Stimulated activated naive CD4-positive, alpha-beta T cell (primary cell): ENCODE results near the gene NRGN.
A peak's percentile ranks its signal among the peaks of the same experiment; 100 is the strongest.

Experiments
- DNase-seq, 6 experiments: peaks; one replicate each; lab custom pipeline; 2025; lab: John Stamatoyannopoulos, UW

The NRGN gene

GRCh38 chr11:124739479-124740276 lies at the start of gene NRGN:
TSS of gene NRGN (plus strand) at chr11:124739942. CDS start at chr11:124740085, 143 bp downstream.
- peak; percentile 64 to 81 (median 78) for DNase-seq

DNA sequence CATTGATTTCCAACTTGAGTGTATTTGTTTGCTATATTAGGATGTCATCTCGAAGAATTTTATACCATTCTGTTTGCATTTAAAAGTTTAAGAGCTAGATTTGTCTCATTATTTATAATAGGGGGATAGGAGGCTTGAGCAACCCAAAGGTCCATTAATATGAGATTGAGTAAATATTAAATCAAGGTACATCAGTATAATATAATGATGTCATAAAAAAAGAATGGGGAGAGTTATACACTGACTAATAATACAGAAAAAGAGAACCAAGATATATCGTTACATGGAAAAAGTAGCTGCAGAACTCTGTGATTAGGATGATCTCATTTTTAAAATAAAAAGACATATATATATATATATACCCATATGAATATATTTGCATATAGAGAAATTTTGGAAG lies 46.6 kb upstream of the NRGN start:
- no peak for DNase-seq

GRCh38 chr11:124699547-124699946 lies 40.2 kb upstream of the NRGN start:
- no peak for DNase-seq

DNA sequence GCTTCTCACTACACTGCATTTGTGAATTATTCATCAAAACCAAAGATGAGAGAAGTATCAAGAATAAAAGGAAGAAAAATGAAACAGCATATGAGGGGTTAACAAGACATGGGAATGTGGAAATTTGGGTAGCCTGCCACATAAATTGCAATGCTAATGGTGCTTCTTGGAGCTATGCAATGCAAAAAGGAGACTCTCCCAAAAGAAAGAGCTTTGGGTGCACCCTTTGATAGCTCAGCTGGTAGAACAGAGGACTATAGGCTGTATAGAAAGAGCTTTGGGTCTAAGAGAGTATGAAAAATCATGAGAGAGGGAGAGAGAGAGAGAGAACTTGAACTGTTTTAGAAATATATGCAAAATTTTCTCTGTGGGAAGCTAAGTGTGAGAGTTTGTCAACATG lies 39.7 kb upstream of the NRGN start:
- no peak for DNase-seq

- DNase-seq = no peak
Measured at GRCh38 chr11:124707829-124708228, 31.9 kb upstream of the NRGN start.

- no peak for DNase-seq
Measured at GRCh38 chr11:124712392-124712791, 27.4 kb upstream of the NRGN start.

GRCh38 chr11:124716591-124716990 lies 23.2 kb upstream of the NRGN start:
- no peak for DNase-seq

DNA sequence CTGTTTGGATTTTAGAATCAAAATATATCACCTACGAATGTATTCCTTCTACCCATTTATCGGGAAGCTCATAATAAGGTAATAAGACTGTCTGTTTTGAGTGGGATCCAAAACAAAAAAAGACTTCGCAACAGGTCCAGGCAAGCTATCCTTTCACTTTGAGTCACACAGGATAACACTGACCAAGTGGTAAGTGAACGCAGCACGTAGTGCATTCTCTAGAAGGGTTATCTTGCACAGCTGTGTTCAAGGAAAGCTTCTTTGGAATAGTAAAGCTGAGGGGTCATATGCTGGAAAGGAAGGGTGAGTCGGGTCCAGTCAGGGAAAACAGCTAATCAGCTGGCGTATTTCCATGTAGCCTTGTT lies 22.3 kb upstream of the NRGN start:
- peak in 1 of 6 experiments; percentile 27 for DNase-seq

- peak in 4 of 6 experiments; percentile 4 to 27 (median 13) for DNase-seq
Measured at GRCh38 chr11:124717786-124718651, 21.7 kb upstream of the NRGN start.

DNA sequence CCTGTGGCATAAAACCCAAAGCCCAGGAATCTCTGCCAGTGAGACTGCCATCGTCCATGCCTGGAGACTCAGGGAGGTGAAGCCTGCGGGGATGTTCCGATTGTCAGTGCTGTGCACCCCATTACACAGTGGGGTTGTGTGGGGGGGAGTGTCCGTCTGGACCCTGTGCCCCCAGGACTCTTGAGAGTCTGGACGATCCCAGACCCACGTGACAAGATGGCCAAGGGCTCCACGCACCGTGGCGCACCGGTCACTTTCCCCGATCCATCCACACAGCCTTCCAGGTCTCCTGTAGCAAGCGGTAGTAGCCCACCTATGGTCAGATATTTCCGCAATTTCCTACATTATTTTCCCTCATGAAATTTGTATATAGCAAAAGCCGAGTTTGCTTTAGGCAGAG lies 20.9 kb upstream of the NRGN start:
- DNase-seq = no peak

- no peak for DNase-seq
Measured at GRCh38 chr11:124719534-124719933, 20.2 kb upstream of the NRGN start.

DNA sequence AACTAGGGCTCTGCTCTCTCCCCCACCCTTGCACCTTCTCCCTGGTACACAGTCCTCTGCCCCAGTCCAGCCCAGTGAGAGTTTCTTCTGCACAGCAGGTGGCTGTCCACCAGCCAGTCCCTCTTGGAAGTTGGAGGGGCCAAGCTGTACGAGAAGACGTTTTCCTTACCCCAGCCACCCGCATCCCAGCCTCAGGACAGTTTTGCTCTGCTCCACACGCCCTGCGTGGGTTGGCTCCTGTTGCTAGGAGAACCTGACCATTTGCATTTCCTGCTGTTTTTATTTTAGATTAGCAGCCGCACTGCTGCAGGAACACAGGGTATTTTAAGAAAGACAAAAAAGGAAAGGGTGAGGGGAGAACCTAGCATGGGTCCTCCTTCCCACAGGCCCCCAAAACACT lies 17.6 kb upstream of the NRGN start:
- no peak for DNase-seq

- DNase-seq = no peak
Measured at GRCh38 chr11:124724979-124725718, 14.6 kb upstream of the NRGN start.

- DNase-seq = no peak
Measured at GRCh38 chr11:124725719-124726105, 14.0 kb upstream of the NRGN start.

- DNase-seq = no peak
Measured at GRCh38 chr11:124727474-124727873, 12.3 kb upstream of the NRGN start.

- no peak for DNase-seq
Measured at GRCh38 chr11:124728134-124728533, 11.6 kb upstream of the NRGN start.

DNA sequence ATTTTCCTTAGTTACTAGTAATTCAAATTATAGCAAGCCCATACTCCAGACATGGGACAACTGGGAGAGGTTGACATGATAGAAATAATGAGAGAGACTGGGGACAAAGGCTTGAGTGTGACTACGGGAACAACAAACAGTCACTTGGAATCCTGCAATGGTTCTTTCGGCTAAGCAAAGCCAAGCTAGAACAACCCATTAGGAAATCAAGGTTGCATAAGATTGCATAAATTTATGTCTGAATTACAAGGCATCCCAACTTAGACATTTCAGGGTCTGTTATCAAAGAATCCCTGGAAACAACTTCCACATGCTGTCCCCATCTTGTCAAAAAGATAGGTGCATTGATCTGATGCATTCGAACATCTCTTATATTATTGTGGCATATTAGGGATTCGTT lies 10.2 kb upstream of the NRGN start:
- DNase-seq = no peak

DNA sequence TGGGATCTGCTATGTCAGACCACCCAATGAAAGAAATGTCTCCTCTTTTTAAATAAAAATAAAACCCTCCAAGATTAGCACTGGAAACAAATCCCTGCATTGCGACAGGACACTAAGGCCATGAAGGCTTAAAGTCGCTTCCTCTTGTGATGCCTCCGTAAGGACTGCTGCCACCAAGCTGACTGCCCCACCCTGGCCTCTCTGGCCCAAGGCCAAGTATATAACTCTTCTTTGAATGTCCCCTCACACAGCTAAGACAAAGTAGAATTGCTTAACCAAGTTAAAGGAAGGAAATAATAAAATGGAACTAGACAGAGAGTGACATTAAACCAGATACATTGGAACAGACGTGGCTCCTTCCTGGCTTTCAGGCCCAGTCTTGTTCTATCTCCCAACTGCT lies 7.5 kb upstream of the NRGN start:
- no peak for DNase-seq

DNA sequence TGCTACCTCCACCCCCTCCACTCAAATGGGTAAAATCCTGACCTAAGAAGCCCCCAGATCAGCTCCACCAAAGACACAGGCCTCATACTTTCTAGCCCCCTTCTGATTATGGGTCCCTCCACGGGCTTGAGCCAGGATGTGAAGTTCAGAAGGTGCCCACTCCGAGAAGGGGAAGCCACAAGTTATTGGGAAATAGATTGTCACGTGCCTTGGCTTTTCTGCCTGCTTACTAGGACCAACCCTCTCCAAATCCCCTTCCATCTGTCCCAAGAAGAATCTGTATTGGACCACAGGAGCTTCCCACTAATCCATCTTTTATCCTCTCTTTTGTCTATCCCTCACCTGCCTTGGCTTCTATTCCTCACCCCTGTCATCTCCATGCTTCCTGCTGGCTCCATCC lies 3.0 kb upstream of the NRGN start:
- DNase-seq = no peak

- DNase-seq = peak in 1 of 6 experiments; percentile 2
Measured at GRCh38 chr11:124737638-124738305, 2.0 kb upstream of the NRGN start.

GRCh38 chr11:124738713-124739478 lies 846 bp upstream of the NRGN start:
- DNase-seq = no peak
